ENCODE data around the gene TMEM250. TPM values are rescaled to one million over a fixed set of nuclear protein-coding genes. Genes with fewer than 3 reads are reported as not detected.

The TMEM250 gene
- total and polyA plus RNA-seq, 2 of the 4 experiments (the other 2 are of a cell fraction): 14.0 to 17.5 TPM

GRCh38 chr9:136100700-136101614 is 17.7 kb downstream of the TMEM250 start:
- H2AFZ ChIP-seq (replicated peaks; ENCODE audit: low read length, poor library complexity): no peak overlapping the region
- in situ Hi-C loops (cut with MboI; ENCODE audit: low sequenced_read_pairs) (no loop called here), intact Hi-C loops (cut with micrococcal nuclease) (no loop called here), dilution Hi-C loops (cut with HindIII; ENCODE audit: low sequenced_read_pairs, unreplicated experiment) (no loop called here)
- peaks cover 4% of the 10 kb centered on the region in 2 experiments; a peak in 3 of 4 replicates for H3K79me1 ChIP-seq (ENCODE audit: low read depth in 1 of 2, low read length in 2 of 2)
- no peak overlapping the region for H2BK15ac ChIP-seq (ENCODE audit: low read depth, low read length)
- H4K5ac ChIP-seq (ENCODE audit: low read depth, low read length): no peak overlapping the region
- H3K4ac ChIP-seq (ENCODE audit: low read depth, low read length): no peak overlapping the region
- CTCF ChIA-PET: no interaction called here
- POLR2A ChIA-PET (ENCODE audit: unreplicated experiment): no interaction called here
- TF ChIP-seq NFE2L2 (IDR thresholded peaks at IDR 0.05; ENCODE audit: low read depth, low read length) (no peak), CEBPB (IDR thresholded peaks at IDR 0.05; ENCODE audit: low read depth, low read length) (no peak), MAFK (IDR thresholded peaks at IDR 0.05; ENCODE audit: low read depth, low read length) (no peak), POLR2A (IDR thresholded peaks at IDR 0.05; ENCODE audit: low read depth, low read length) (no peak), RCOR1 (IDR thresholded peaks at IDR 0.05; ENCODE audit: insufficient replicate concordance, low read length) (no peak), MAZ (IDR thresholded peaks at IDR 0.05; ENCODE audit: borderline replicate concordance, low read depth, low read length) (no peak), SMC3 (IDR thresholded peaks at IDR 0.05; ENCODE audit: low read depth, low read length) (no peak), MXI1 (IDR thresholded peaks at IDR 0.05; ENCODE audit: borderline replicate concordance, low read depth, low read length) (no peak), USF2 (IDR thresholded peaks at IDR 0.05; ENCODE audit: low read depth, low read length) (no peak)
- no peak overlapping the region for H2BK20ac ChIP-seq (ENCODE audit: low read depth, low read length)
- H2AK9ac ChIP-seq (replicated peaks; ENCODE audit: low read depth, low read length, poor library complexity): no peak overlapping the region
- DNase-seq (no peak), ATAC-seq (ENCODE audit: low read depth) (no peak)
- no peak overlapping the region for H3K9ac ChIP-seq (ENCODE audit: low read depth, low read length)
- H3K4me3 ChIP-seq (ENCODE audit: insufficient read depth, low read depth, low read length): no peak overlapping the region
- 78% methylated on average over 11 of the region's 30 CpGs; no CpG with 5 or more reads in 1 of the 2 experiments for WGBS, 2 experiments (ENCODE audit: extremely low coverage in 2 of 2, insufficient read length in 1 of 2)
- H2BK5ac ChIP-seq (ENCODE audit: low read depth, low read length, poor library complexity, severe bottlenecking): no peak overlapping the region
- no peaks in the 10 kb centered on the region for H3K36me3 ChIP-seq (ENCODE audit: control insufficient read depth, insufficient read depth, low read length)
- no TSS peak for BruUV-seq (replicated peaks)
- H3K56ac ChIP-seq (ENCODE audit: extremely low read depth, insufficient read depth, low read length): no peak overlapping the region
- H4K20me1 ChIP-seq (ENCODE audit: insufficient read depth, low read length): no peaks in the 10 kb centered on the region; the same call in 1 of the 2 replicates
- H3K9me1 ChIP-seq (ENCODE audit: insufficient read depth, low read length): 0 out of 2 replicates have a peak, but pooled peaks cover 3% of the 10 kb centered on the region
- H3K23ac ChIP-seq (ENCODE audit: low read depth, low read length): no peak overlapping the region
- no peak overlapping the region for H2AK5ac ChIP-seq (ENCODE audit: low read depth, low read length)
- H4K91ac ChIP-seq (ENCODE audit: insufficient read depth, low read depth, low read length): no peak overlapping the region
- no peaks in the 10 kb centered on the region for H3K9me3 ChIP-seq (ENCODE audit: control insufficient read depth, insufficient read depth, low read length)
- H3K18ac ChIP-seq (ENCODE audit: low read depth, low read length): no peak overlapping the region
- peaks cover 12% of the 10 kb centered on the region for H3K4me1 ChIP-seq (ENCODE audit: control insufficient read depth, insufficient read depth, low read length)
- H3K14ac ChIP-seq (replicated peaks; ENCODE audit: low read depth, low read length): no peak overlapping the region
- no peaks in the 10 kb centered on the region for H3K27me3 ChIP-seq (ENCODE audit: control insufficient read depth, insufficient read depth, low read length)
- no peak overlapping the region for H3K4me2 ChIP-seq (ENCODE audit: low read depth, low read length)
- H4K8ac ChIP-seq (ENCODE audit: low read depth in 2 of 2, low read length in 2 of 2): no peak overlapping the region
- H3K27ac ChIP-seq (ENCODE audit: insufficient read depth, low read length): no peak overlapping the region
- no peak overlapping the region for H2BK120ac ChIP-seq (ENCODE audit: low read depth, low read length)

All from IMR-90 (cell line).